Measurements from ENCODE around the gene CSNK1G2.

CSNK1G2 gene

DNA sequence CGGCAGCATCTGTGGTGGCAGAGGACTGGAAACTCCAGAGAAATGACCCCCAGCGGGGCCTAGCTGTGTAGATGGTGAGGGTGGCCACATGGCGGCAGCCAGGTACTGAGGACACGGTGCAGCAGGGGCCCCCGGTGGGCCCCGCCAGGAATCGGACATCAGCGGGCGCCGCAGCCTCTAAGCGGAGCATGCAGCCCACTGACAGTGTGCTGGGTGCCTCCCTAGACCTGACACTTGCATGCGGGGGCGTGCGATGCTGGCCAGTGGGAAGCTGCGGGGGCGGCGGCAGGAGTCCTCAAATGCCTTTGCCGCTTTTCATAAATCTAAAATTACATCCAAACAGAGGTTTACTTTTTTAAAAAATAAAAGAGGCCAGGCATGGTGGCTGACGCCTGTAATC is 19.6 kb upstream of the CSNK1G2 start:
- TF ChIP-seq, protein P1, sequence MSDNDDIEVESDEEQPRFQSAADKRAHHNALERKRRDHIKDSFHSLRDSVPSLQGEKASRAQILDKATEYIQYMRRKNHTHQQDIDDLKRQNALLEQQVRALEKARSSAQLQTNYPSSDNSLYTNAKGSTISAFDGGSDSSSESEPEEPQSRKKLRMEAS (IDR thresholded peaks at IDR 0.05; ENCODE audit: low read depth, low read length), result no peak
- TF ChIP-seq CTCF (IDR thresholded peaks at IDR 0.05; ENCODE audit: low read depth, low read length) (no peak), MYC (IDR thresholded peaks at IDR 0.05; ENCODE audit: low read depth, low read length) (no peak), POLR2A (IDR thresholded peaks at IDR 0.05; ENCODE audit: extremely low read depth, insufficient read length) (no peak)
- no peak overlapping the region for H3K4me3 ChIP-seq (ENCODE audit: low read depth, low read length)
- DNase-seq (ENCODE audit: low read depth), result no peak

DNA sequence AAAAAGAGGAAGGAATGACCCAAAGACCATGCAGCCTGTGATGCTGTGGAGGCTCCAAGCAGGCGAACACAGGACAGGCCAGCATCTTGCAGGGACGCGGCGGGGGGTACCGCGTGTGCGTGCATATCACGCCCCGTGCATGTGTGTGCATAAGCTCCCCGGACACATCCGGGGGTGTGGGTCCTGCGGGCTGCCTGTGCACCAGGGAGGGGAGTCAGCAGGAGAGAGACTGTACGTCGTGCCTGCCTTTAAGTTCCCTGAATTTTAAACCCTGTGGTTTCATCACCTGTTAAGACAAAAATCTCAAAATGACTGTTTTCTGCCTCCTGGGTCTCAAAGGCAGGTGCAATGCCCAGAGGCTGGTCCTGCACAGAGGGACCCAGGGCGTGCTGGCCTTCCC is 19.1 kb upstream of the CSNK1G2 start:
- TF ChIP-seq POLR2A (IDR thresholded peaks at IDR 0.05; ENCODE audit: extremely low read depth, insufficient read length) (no peak), CTCF (IDR thresholded peaks at IDR 0.05; ENCODE audit: low read depth, low read length) (no peak), MYC (IDR thresholded peaks at IDR 0.05; ENCODE audit: low read depth, low read length) (no peak)
- TF ChIP-seq, protein P1 (IDR thresholded peaks at IDR 0.05; ENCODE audit: low read depth, low read length), result no peak
- DNase-seq (ENCODE audit: low read depth), result no peak
- no peak overlapping the region for H3K4me3 ChIP-seq (ENCODE audit: low read depth, low read length)

DNA sequence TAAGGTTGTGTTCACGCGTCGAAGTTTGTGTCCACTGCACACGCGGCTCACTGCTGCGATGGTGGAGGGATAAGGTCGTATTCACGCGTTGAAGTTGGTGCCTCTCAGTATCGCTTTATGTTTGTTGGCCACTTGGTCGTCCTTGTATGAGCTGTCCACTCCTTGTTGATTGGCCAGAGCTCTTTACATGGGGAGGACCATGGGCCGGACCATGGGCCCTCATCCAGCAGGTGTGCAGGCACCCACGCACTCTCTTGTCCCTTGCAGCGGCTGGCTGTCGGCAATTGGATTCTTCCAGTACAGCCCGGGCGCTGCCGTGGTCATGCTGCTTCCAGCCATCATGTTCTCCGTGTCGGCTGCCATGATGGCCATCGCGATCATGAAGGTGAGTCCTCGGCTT is 18.2 kb upstream of the CSNK1G2 start:
- no peak for DNase-seq (ENCODE audit: low read depth)
- no peak for TF ChIP-seq POLR2A (IDR thresholded peaks at IDR 0.05; ENCODE audit: extremely low read depth, insufficient read length)
- TF ChIP-seq, protein P1 (IDR thresholded peaks at IDR 0.05; ENCODE audit: low read depth, low read length), result no peak
- TF ChIP-seq MYC (IDR thresholded peaks at IDR 0.05; ENCODE audit: low read depth, low read length), result no peak
- no peak for TF ChIP-seq CTCF (IDR thresholded peaks at IDR 0.05; ENCODE audit: low read depth, low read length)
- no peak overlapping the region for H3K4me3 ChIP-seq (ENCODE audit: low read depth, low read length)

DNA sequence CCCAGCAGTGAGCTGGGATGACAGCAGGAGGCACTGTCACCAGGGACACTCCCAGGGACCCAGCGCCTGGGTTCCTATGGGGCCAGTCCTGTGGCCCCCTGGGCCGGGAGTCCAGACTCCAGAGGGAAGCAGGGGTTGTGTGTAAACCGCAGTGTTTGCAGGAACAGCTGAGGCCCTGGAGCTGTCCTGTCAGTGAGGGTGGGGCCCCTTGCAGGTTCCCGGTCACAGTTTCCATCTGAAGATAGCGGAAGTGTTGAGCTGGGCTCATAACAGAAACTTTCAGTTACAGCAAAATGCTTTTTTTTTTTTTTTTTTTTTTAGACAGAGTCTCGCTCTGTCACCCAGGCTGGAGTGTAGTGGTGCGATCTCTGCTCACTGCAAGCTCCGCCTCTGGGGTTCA is 17.7 kb upstream of the CSNK1G2 start:
- no peak for DNase-seq (ENCODE audit: low read depth)
- H3K4me3 ChIP-seq (ENCODE audit: low read depth, low read length), result no peak overlapping the region
- TF ChIP-seq, protein P1 (IDR thresholded peaks at IDR 0.05; ENCODE audit: low read depth, low read length), result no peak
- TF ChIP-seq CTCF (IDR thresholded peaks at IDR 0.05; ENCODE audit: low read depth, low read length) (no peak), MYC (IDR thresholded peaks at IDR 0.05; ENCODE audit: low read depth, low read length) (no peak), POLR2A (IDR thresholded peaks at IDR 0.05; ENCODE audit: extremely low read depth, insufficient read length) (no peak)

DNA sequence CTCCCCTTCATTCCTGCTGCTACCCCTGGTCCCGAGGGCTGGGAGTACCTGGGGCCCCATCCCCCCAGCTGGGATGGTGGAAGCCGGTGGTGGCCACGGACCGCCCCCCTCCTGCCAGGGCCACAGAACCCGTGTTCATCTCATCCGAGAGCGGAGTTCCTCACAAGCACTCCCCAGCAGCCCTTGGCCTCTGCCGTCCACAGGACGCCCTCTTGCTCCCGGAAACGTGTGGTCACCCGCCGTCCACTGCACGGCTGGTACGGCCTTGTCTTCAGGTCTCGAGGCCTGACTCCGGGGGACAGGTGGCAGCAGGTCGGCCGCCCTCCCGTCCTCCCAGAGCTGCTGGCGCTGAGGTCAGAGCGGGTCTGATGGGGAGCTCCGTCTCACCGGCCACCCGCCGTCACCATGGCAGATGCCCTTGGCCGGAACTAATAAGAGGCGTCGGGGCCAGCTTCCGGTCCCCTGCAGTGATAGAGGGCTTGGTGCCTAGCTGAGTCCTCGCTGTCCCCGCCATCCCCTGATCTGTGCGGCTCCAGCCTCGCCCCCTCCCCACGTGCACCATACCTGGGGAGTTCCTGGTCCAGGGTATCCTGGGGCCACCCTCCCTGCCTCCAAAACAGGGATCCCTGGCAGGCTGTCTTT is 16.5 kb upstream of the CSNK1G2 start:
- no peak for DNase-seq (ENCODE audit: low read depth)
- TF ChIP-seq CTCF (IDR thresholded peaks at IDR 0.05; ENCODE audit: low read depth, low read length) (no peak), POLR2A (IDR thresholded peaks at IDR 0.05; ENCODE audit: extremely low read depth, insufficient read length) (no peak), MYC (IDR thresholded peaks at IDR 0.05; ENCODE audit: low read depth, low read length) (no peak)
- TF ChIP-seq, protein P1 (IDR thresholded peaks at IDR 0.05; ENCODE audit: low read depth, low read length), result no peak
- no peak overlapping the region for H3K4me3 ChIP-seq (ENCODE audit: low read depth, low read length)
